Adipose tissue (tissue), 3 donors: ENCODE results near the gene KLHDC10. TPM values are rescaled to one million over a fixed set of nuclear protein-coding genes. Genes with fewer than 3 reads are reported as not detected.
"Not testable (repeated sequence)": the region's sequence is repeated elsewhere in the genome, so short reads cannot be mapped to it uniquely, and the experiment has no call there.

Source experiments
- H3K27ac ChIP-seq: one replicate; pipeline ENCODE4 v1.5.1; 2013; ENCODE audit warnings: low read depth, low read length
- WGBS, 3 donors: extraction: QIAGEN DNeasy Blood & Tissue Kit; methylation state at CpG; one replicate each; pipeline ENCODE4 v1.1.7; 2013; 5-methylcytosine and 5-hydroxymethylcytosine counted together
- polyA plus RNA-seq, 3 donors: library from polyadenylated mRNA; stranded (reverse); fragments of 200-250 nt; gene quantifications; one replicate each; pipeline ENCODE4 v1.2.3, GENCODE V29; 2013
- donor health status: healthy with polysubstance abuse.
- donor health status: Bipolar disorder and iron deficiency.
- donor health status: healthy.

Gene KLHDC10
- polyA plus RNA-seq, 3 donors = 9.1 to 13.2 (median 12.3) TPM

- WGBS, 3 donors = 97 to 99% (median 98%) methylated on average over 7 of the region's 7 CpGs
- no peak overlapping the region for H3K27ac ChIP-seq
Measured at GRCh38 chr7:130134726-130135125, 64.4 kb downstream of the KLHDC10 start.

- H3K27ac ChIP-seq = no peak overlapping the region
- WGBS, 3 donors = 94 to 96% (median 95%) methylated on average over 10 of the region's 10 CpGs
Measured at GRCh38 chr7:130135208-130136205, 65.2 kb downstream of the KLHDC10 start.

DNA sequence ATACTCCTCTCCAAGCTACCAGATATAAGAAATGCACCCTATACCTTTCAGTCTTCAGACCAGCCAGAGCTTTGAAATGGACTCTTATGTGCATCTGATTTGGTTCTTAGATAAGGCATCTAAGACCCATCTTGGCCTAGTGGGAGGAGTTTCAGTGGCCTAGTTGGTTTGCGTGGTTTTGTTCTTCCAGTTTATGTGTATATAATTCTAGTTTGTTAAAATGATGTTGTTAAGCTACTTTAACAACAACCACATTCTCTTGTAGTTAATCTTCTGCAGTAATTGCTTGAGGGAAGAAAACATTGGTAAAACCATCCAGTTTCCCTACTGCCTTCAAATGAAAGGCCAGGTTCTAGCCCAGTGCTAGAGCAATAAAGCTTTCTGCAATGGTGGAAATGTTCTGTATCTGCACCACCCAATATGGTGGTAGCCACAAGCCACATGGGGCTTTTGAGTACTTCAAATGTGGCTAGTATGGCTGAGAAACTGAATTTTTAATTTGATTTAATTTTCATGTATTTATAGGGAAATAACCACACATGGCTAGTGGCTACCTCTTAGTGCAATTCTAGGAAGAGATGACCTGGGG lies 66.3 kb downstream of the KLHDC10 start:
- no peak overlapping the region for H3K27ac ChIP-seq
- WGBS, 3 donors = 94 to 97% (median 95%) methylated on average over 1 of the region's 1 CpG

DNA sequence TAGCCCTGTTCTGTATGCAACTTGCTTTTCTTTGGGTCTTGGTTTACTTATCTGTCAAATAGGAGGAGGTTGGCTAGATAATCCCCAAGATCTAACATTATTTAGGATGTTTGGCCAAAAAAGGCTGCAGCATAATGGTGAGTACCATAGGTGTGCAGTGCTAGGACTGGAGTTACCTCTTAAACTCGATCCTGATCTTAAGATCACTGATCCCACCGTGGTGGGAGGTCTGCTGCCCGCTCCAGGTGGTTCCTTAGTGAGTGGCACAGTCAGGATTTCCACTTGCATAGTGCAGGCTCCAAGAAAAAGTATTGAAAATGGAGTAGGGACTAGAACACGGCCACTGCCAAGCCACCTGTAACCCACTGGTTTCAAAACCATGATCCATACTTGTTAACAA lies 66.9 kb downstream of the KLHDC10 start:
- WGBS, 3 donors = 96 to 98% (median 96%) methylated on average over 4 of the region's 4 CpGs
- no peak overlapping the region for H3K27ac ChIP-seq

DNA sequence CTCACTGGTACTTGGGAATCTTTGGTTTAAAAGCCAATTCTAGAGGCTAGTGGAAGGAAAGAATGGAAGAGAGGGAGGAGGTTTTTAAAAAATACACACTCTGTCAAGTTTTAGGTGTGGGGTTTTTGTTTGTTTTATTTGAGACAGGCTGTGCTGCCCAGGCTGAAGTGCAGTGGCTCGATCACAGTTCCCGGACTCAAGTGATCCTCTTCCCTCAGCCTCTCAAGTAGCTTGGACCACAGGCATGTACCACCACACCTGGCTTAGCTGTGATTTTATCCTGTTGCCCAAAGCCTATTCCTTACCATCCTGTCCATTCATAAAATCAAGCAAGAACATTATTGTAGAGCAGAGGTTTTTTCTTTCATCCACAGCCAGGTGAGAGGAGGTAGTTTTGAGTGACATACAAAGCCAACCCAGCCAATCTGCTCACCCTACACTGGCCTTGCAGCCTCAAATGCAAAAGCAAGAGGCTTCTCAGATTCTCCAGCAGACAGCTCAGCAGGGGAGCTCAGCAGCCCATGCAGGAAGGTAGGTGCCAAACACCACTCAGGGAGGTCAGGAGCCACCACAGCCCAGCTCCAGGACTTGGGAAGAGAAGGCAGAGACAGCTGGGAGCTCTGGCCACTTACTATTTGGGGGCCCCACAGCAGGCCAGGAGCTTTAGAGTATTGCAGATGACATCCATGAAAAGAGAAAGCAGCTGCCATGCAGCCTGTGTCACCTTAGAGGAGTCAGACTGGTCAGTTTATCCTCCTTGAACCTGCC lies 69.0 kb downstream of the KLHDC10 start:
- 89 to 96% (median 91%) methylated on average over 2 of the region's 2 CpGs for WGBS, 3 donors
- H3K27ac ChIP-seq = no peak overlapping the region

DNA sequence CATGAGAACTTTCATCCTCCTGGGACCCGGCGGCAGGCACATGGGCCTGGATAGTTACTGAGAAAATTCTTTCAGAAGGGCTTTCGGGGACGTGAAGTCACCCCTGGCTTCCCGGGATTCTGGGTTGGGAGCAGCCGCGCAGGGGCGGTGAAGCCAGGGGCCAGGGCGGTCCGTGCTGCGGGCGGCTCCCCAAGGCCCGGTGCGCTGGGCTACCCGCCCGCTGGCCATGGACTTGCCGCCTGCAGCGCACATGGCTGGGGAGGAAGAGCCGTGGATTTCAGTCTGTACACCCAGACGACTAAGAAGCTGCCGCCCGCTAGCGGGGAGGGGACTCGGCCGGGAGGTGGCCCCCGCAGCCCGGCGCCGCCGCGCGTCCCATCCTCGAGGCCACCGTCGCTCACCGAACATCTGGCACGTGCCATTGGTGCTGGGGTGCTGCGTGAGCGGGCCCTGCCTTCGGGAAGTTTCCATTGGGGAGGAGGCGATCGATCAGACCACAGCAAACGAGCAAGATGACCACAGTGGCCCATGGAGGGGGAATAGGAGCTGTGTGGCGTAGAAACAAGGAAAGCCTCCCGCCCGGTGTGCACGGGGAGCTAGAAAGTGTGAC lies 70.3 kb downstream of the KLHDC10 start:
- WGBS, 3 donors = 82 to 87% (median 86%) methylated on average over 43 to 47 of the region's 47 CpGs
- H3K27ac ChIP-seq = no peak overlapping the region

DNA sequence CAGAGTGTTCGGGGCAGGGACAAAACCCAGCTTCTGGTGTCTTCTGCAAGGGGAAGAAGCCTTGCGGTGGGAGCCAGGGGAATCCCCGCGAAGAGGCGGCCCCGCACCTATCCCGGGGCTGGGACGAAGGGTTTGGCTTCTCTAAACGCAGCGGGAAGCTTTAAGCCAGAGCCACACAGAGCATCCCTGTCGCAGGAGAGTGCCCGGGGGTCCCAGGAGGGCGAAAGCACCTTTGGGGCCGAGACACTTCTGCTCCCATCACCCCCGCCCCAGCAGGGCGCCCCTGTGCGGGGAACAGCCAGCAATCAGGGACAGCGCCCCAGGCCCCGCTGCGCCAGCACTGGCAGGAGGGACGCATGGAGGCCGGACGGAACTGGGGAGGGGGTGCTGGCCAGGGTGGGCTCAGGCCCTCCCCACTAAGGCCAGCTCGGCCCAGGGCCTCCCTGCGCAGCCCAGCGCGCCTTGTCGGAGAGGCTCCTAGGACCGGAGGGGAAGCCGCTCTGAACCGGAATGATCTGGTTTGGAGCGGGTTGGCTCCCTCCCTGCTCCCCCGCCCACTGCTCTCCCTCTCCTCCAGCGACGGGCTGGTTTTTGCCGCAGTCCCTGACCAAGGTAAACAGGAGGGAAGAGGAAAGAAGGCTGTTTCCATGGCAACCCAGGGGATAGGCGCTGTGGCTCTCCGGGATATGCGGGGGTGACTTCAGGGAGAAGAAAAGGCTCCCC lies 71.0 kb downstream of the KLHDC10 start:
- 13 to 25% (median 18%) methylated on average over 39 of the region's 39 CpGs for WGBS, 3 donors
- no peak overlapping the region for H3K27ac ChIP-seq

- H3K27ac ChIP-seq = no peak overlapping the region
- 62 to 70% (median 67%) methylated on average over 17 of the region's 17 CpGs for WGBS, 3 donors
Measured at GRCh38 chr7:130141884-130142653, 71.7 kb downstream of the KLHDC10 start.

- H3K27ac ChIP-seq = no peak overlapping the region
- WGBS, 3 donors = 87 to 95% (median 94%) methylated on average over 14 of the region's 14 CpGs
Measured at GRCh38 chr7:130142654-130143333, 72.5 kb downstream of the KLHDC10 start.

- 94 to 97% (median 96%) methylated on average over 5 of the region's 5 CpGs for WGBS, 3 donors
- H3K27ac ChIP-seq = no peak overlapping the region
Measured at GRCh38 chr7:130143334-130143732, 73.0 kb downstream of the KLHDC10 start.

DNA sequence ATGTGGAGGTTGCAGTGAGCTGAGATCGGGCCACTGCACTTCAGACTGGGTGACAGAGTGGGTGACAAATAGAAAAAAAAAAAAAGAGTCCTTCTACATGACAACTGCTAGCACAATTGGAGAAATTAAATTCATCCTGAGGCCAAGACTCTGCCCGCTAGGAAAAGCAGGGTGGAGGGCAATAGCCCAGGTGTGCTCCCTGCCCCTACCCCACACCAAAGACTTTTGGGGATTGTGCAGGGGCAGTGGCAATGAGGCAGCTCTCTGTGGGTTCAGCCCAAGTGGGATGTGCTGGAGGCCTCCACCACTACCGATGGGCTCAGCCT lies 73.6 kb downstream of the KLHDC10 start:
- H3K27ac ChIP-seq = no peak overlapping the region
- WGBS, 3 donors = 81 to 93% (median 90%) methylated on average over 3 of the region's 3 CpGs

DNA sequence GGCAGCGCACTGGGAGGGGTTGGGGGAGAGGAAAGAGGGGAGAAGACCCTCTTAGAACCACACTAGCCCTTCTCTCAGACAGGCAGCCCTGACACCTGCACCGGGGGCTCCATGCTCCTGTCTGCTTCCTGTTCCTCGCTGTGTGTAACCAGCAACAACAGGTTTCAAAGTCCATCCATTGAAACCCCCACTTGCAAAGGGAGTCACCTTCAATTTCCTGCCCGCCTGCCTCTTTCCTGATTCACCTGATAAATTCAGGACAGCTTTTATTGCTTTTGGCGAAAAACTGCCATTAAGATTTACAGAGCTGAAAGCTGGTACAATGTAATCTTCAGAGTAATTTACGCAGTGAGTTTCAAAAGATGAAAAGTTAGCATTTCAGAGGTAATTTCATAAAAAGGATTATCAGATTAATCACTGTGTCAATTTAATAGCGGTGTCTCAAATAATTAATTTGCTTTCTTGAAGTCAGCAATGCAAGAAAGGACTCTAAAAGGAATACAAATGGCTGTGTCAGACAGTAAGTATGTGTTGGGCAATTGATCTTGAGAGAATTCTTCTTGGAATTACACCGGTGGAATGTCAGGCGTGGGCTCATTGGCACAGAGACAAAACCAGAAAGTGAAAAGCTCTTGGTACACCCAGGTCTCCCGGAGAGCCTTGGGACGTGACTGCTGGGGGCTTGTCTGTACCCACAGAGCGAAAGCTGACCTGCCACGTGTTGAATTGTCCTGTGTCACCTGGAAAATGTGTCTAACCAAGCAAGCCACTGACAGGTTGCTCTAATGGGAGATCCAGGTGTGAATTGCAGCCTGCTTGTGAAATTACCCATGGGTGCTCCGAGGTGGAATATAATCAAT lies 74.2 kb downstream of the KLHDC10 start:
- no peak overlapping the region for H3K27ac ChIP-seq
- 58 to 71% (median 68%) methylated on average over 14 of the region's 14 CpGs for WGBS, 3 donors

DNA sequence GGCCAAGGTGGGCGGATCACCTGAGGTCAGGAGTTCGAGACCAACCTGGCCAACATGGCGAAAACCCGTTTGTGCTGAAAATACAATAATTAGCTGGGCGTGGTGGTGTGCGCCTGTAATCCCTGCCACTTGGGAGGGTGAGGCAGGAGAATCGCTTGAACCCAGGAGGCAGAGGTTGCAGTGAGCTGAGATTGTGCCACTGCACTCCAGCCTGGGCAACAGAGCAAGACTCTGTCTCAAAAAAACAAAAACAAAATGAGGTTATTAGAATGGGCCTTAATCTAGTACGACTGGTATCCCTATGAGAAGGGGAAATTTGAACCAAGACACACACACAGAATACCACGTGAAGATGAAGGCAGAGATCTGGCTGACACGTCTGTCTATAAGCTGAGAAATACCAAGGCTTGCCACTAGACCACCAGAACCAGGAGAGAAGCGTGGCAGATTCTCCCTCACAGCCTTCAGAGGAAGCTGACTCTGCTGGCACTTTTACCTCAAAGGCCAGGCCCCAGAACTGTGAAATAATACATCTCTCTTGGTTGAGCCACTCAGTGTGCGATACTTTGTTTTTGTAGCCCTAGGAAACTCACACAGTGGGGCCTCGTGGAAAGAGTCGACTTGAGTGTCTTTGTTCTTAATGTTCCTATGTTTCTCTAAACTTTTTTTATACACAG lies 75.2 kb downstream of the KLHDC10 start:
- 91 to 94% (median 91%) methylated on average over 14 of the region's 14 CpGs for WGBS, 3 donors
- H3K27ac ChIP-seq = no peak overlapping the region

DNA sequence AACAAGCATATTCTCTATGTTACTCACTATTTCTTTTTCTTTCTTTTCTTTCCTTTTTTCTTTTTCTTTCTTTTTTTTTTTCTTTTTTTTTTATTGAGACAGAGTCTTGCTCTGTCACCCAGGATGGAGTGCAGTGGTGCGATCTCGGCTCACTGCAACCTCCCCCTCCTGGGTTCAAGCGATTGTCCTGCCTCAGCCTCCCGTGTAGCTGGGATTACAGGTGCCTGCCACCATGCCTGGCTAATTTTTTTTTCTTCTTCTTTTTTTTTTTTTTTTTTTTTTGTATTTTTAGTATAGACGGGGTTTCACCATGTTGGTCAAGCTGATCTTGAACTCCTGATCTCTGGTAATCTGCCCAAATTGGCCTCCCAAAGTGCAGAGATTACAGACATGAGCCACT lies 75.8 kb downstream of the KLHDC10 start:
- 91 to 93% (median 92%) methylated on average over 5 of the region's 5 CpGs for WGBS, 3 donors
- H3K27ac ChIP-seq = not testable (repeated sequence)

DNA sequence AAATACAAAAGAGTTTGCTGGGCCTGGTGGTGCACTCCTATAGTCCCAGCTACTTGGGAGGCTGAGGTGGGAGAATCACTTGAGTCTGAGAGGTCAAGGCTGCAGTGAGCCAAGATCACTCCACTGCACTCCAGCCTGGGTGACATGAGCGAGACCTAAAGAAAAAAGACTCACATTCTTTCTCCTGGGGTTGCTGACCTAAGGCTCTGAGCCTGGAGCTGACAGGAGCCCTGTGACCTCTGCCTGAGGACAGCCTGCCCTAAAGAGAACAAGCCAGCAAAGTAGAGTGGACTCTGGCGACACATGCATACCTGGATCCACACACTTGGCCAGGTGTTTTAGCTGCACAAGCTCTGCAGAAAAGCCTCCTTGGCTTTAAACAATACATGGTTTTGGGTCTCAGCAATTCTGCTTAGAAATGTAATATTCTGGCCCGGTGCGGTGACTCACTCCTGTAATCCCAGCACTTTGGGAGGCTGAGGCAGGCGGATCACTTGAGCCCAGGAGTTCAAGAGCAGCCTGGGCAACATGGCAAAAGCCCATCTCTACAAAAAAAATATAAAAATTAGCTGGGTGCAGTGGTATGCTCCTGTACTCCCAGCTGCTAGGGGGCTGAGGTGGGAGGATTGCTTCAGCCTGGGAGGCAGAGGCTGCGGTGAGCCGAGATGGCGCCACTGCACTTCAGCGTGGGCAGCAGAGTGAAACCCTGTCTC lies 76.5 kb downstream of the KLHDC10 start:
- 83 to 97% (median 91%) methylated on average over 9 of the region's 9 CpGs for WGBS, 3 donors
- no peak overlapping the region for H3K27ac ChIP-seq
